HK-2 (cell line): ENCODE data around the gene ANAPC4.

Experiments used
- DNase-seq: peaks from one replicate; pipeline ENCODE4 v3.0.0-alpha.2; 2018; ENCODE audit not compliant: unreplicated experiment

ANAPC4 gene

GRCh38 chr4:25437926-25438325 is 60.9 kb downstream of the ANAPC4 start:
- no peak for DNase-seq

- DNase-seq, result peak; percentile 72
Observed at GRCh38 chr4:25439918-25440477, 62.9 kb downstream of the ANAPC4 start.

GRCh38 chr4:25440478-25441030 is 63.5 kb downstream of the ANAPC4 start:
- DNase-seq, result no peak

- DNase-seq, result peak; percentile 65
Observed at GRCh38 chr4:25441519-25442117, 64.6 kb downstream of the ANAPC4 start.

GRCh38 chr4:25442863-25443307 is 65.8 kb downstream of the ANAPC4 start:
- DNase-seq, result no peak

- DNase-seq, result no peak
Observed at GRCh38 chr4:25443851-25444250, 66.8 kb downstream of the ANAPC4 start.

GRCh38 chr4:25446611-25447010 is 69.5 kb downstream of the ANAPC4 start:
- DNase-seq, result no peak

- DNase-seq, result no peak
Observed at GRCh38 chr4:25448379-25449109, 71.5 kb downstream of the ANAPC4 start.

GRCh38 chr4:25449270-25449669 is 72.2 kb downstream of the ANAPC4 start:
- DNase-seq, result peak; percentile 14

- no peak for DNase-seq
Observed at GRCh38 chr4:25449688-25450087, 72.6 kb downstream of the ANAPC4 start.

- DNase-seq, result no peak
Observed at GRCh38 chr4:25450491-25450901, 73.4 kb downstream of the ANAPC4 start.

GRCh38 chr4:25451676-25452075 is 74.6 kb downstream of the ANAPC4 start:
- no peak for DNase-seq

- no peak for DNase-seq
Observed at GRCh38 chr4:25452081-25452480, 75.0 kb downstream of the ANAPC4 start.

- no peak for DNase-seq
Observed at GRCh38 chr4:25454476-25454875, 77.4 kb downstream of the ANAPC4 start.

- DNase-seq, result no peak
Observed at GRCh38 chr4:25457053-25457715, 80.1 kb downstream of the ANAPC4 start.

- DNase-seq, result no peak
Observed at GRCh38 chr4:25466966-25467697, 90.1 kb downstream of the ANAPC4 start.

GRCh38 chr4:25467843-25468242 is 90.8 kb downstream of the ANAPC4 start:
- no peak for DNase-seq
